Stimulated activated CD4-positive, alpha-beta T cell treated with anti-CD3 and anti-CD28 coated beads, Interleukin-2, amount 100 ng/mL, for 4 hours (primary cell): ENCODE data around the gene PREX1.

Experiments
- DNase-seq: peaks from one replicate; pipeline ENCODE4 v3.0.0-alpha.2; 2020; ENCODE audit warnings: low read depth

PREX1 gene

DNA sequence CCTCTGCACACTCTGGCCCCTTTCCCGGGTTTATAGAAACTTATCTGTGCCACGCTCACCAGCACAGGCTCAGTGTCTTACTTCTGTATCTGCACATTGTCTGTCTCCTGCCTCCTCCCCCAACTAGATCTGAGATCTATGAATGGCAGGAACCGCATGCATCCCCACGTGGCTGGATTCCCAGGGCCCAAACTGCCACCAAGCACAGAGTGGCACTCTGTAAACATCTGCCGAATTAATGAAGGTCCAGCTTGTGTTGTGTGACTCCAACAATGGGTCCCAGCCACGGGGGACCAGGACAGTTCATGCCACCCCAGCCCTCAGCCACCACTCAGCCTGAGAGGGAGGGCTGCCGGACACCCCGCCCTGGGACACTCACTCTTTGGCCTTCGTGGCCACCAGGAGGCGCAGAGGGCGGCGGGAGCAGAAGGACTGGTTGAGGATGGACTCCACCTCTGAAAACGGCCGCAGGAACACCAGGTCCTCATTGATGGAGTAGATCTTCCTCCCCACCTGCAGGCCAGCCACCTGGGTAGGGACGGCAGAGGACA lies 171.1 kb downstream of the PREX1 start:
- no peak for DNase-seq

DNA sequence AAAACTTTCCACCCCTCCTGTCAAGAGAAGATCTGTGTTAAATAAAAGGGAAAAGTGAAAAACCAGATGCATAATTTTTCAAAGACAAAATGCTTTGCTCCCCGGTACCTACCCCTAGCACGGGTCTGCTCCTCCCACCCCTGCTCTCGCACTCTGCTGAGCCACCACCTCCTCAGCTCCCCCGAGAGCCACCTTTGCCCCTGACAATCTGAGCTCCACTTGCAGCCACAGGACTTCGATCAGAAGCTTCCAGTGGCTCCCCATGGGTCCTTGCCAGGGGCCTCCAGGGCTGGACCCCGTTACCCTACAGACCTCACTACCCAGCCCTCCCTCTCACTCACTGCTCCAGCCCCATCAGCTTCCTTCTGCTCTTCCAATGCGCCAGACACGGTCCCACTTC lies 171.7 kb downstream of the PREX1 start:
- no peak for DNase-seq

DNA sequence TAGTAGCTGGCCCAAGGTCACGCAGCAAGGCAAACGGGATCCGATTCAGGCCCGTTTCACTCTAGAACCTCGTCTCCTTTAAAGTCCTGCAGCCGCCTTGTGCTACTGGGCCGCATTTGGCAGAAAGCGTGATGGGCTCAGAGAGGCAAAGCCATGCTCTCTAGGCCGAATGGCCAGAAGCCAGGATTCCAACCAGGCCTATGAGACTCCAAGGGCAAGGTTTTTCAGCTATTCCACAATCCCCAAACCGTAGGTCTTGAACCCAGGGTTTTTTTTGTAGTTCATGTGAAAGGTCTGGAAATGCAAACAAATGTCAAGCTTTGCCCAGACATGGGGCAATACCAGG lies 174.1 kb downstream of the PREX1 start:
- no peak for DNase-seq

DNA sequence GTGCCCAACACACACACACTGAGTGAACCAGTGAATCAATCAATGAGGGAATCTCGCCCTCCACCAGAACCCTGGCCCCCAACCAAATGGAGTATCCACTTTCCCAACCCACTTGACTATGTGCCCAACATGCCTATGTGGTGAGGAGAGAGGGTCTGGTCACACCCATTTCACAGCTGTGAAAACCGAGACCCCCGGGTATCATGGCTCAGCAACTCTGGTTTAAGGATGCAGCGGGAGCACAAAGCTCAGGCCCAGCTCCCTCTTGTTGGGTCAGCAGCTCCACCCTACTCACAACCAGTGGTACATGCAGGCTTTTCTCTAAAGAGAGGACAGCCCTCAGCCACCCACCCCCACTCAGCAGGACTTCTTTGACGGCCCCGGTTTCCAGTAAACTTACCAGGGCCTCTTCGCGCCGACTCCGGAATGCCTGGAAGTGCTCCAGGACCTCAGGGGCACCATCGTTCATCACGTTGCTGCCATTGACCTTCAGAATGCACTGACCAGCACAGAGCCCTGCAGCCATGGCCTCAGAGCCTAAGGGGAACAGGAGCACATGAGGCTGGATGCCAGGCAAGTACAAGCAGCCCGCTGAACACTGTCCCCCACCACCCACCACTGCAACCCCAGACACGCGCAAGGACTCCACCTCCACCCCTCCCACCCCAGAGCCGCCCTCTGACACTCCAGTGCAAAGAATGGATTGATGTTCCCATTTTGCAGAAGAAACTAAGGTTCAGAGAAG lies 174.7 kb downstream of the PREX1 start:
- DNase-seq, result no peak

DNA sequence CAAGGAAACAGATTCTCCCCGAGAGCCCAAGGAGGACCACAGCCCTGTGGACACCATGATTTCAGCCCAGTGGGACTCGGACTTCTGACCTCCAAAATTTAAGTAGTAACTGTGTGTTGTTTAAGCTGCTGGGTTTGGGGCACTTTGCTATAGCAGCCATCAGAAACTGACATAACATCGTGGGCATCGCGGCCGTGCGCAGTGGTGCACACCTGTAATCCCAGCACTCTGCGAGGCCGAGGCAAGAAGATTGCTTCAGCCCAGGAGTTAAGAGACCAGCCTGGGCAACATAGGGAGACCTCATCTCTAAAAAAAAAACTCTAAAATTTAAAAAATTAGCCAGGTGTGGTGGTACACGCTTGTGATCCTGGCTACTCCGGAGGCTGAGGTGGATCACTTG lies 175.8 kb downstream of the PREX1 start:
- DNase-seq, result no peak

DNA sequence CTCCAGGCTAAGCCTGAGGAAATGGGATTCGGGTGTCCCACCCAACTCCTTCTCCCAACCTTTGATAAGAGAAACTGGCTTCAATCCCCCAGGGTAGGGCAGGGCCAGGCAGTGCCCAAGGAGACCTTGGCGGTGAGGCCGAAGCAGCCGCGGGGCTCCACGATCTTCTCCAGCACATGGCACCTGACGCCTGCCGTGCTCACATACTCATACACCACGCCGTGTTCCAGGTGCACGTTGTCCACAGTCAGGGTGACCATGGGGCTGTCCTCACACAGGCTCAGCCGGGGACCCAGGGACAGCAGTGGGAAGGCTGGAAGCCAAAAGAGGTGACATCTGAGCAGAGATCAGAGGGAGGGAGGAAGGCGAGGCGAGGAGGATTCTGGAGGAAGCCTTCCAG lies 176.5 kb downstream of the PREX1 start:
- no peak for DNase-seq

DNA sequence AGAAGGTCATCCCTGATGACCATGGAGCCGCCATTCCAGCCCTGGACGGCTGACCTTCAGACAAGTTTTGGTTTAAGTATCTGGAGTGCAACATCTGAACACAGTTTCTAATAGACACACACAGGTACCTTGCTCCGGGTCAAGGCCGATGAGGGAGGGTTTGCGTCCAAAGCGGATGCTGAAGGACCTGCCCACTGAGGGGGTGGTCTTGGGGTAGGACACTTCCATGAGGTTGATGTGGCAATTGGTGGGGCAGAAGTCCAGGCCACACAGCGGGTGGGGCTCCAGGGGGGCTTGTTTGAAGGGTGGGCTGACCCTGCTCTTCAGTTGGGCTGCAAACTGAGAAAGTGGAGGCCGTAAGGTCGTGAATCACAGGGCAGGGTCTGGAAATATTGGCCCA lies 177.9 kb downstream of the PREX1 start:
- DNase-seq, result no peak

DNA sequence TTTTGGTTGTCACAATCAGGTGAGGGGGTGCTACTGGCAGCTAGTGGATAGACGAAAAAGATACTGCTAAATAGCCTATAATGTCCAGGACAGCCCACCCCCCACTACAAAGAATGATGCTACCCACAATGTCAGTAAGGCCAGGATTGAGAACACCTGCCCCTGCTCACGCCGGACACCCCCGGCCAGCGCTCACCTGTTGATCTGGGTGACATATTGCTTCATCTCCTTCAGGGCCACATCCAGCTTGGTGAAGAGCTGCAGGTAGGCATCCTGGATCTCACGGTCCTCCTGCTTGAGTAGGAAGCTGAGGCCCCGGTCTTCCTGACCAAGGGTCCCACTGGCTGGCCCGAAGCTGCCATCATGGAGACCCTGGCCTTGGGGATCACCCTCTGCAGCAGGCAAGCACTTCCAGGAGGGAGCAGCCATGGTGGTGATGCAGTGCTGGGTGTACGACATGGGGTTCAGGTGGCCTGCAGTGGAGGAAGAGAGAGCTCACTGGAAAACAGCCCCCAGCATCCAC lies 178.6 kb downstream of the PREX1 start:
- no peak for DNase-seq

DNA sequence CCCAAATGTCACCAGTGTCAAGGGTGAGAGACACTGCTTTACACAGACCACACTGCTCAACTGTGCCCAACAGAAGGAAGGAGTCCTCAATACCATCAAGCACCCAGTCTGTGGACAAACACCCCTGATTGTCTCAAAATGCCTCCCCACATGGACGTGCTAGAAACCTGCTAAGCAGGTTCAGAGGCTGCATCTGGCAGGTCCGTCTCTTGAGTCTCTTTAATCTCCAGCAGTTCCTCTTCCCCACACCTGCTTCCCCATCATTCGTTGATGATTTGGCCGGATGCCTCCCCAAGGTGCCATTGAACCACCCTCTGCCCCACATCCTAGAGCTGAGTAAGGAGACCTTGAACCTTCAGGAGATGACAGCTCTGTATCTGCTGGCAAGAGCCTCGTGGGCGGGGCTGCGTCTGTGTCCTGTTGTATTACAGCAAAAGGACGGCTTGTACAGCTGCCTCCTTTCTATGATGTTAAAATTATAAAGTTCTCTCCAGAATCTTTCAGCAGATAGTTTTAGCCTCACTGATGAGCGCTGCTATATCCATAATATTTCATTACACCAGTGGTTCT lies 179.2 kb downstream of the PREX1 start:
- no peak for DNase-seq

DNA sequence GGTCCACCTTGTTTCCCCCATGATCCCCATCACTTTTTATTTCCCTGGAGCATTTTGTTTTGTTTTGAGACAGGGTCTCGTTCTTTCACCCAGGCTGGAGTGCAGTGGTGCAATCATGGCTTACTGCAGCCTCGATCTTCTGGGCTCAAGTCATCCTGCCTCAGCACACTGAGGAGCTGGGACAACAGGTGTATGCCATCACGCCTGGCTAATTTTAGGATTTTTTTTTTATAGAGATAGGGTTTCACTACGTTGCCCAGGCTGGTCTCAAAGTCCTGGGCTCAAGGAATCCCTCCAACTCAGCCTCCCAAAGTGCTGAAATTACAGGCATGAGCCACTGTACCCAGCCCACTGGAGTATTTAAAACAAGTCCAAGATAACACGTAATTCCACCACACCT lies 179.9 kb downstream of the PREX1 start:
- DNase-seq, result no peak

DNA sequence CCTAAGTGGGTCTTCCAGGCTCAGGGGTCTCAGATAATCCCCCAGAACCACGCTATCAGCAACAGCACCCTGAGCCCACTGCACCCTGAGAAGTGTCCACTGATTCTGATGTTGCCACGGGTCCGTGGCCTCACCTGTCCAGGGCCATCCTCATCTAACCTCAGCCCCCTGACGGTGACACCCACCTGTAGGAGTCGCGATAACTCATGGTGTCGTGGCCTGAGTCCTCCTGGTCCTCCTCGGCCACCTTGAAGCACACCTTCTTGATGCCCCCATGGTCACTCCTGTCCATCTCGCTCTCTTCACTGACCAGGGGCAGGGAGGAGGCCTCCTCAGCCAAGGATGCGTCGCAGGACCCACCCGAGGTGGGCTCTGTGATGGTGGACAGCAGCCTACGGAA lies 182.1 kb downstream of the PREX1 start:
- DNase-seq, result no peak

DNA sequence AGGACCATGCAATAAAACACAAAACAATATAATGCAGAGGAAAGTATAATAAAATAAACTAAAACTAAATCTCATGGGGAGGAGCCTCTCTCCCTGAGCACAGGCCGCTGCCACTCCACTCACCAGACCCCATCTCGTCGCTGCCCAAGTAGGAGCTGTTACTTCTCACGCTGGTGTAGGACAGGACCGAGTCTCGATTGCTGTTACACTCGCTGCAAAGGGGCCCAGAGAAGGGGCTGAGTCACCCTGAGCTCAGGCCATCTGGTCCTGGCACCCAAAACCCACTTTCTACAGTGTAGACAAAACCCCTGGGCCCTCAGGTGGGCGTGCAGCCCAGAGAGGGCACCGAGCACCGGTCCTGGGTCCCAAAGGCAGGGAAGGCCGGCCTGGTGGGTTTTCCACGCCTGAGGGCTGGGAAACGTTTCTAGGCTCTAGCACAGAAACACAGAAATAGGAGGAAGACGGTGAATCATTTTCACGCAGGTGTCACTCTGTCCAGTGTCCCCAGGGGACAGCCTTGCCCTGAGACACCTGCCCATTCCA lies 183.4 kb downstream of the PREX1 start:
- DNase-seq, result no peak

DNA sequence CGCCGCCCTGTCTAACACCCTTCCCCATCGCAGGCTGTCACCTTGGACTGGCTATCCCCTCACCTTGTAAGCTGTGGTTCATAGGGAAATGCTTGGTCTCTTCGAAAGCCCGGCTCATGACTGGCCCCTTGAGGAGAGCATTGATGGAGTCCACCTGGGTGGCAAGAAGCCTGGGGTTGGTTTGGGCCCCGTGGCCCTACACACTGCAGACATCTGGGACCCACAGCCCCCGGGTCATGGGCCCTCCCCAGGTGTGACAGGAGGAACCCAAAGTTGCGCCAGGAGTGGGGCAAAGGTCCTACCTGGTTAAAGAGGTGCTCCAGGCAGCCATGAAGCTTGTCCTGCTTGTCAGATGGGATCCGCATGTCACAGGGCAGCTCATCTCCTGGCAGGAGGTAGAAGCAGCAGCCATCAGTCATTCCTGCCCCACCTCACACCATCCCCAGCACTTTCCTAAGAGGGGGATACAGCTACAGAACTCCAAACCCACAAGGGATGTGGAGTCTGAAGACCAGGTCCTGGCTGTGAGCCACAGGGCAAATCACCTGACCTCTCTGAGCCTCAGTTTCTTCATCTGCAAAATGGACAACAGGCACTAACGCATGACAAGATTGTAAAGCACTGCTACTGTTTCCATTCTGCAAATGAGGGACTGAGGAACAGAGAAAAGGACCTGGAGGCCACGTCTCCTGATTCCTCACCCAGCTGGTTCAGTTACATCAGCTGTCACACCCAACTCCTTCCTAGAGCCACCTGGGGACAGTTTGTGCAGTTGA lies 185.5 kb downstream of the PREX1 start:
- DNase-seq, result no peak

DNA sequence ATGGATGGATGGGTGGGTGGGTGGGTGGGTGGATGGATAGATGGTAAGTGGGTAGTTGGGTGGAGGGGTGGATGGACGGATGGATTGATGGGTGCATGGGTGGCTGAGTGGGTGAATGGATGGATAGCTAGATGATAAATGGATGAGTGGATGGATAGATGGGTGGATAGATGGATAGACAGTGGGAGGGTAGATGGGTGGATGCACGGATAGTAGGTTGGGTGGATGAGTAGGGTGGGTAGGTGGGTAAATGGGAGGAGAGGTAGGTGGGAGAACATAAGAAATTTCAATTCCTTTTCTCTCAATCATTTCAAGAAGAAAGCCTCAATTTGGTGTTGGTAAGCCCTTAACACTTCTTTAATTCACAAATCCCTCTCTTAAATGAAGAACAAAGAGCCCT lies 186.9 kb downstream of the PREX1 start:
- DNase-seq, result no peak

DNA sequence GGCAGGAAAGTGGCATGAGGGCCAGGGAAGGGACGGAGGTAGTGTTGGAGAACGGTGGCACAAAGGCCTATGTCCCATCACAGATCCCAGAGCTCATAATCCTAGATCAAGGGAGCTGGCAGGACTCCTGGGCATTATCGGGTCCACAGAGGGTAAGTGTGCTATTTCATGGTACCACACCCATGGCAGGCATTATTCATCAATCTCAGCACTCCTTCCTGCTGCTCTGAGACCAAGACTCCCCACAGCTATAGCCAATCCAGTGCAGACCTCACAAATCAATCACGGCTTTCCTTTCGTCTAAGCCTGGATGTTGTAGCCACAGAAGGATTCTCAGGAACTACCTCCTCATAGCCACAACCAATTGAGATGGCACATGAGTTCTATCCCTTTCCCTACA lies 187.9 kb downstream of the PREX1 start:
- no peak for DNase-seq

DNA sequence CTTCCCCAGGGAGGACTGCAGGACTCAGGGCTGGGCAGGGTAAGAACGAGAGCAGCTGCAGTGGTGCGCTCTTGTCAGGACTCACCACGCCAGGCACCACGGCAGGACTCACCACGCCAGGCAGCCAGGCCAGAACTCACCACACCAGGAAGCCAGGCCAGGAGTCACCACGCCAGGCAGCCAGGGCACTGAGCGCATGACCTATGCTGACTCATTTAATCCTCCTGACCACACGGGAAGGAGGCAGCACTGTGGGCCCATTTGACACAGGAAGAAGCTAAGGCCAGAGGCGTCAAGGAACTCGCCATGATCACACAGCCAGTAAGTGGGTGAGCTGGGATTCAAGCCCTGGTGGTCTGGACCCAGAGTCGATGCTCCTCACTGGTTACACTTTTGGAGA lies 189.3 kb downstream of the PREX1 start:
- DNase-seq, result no peak

DNA sequence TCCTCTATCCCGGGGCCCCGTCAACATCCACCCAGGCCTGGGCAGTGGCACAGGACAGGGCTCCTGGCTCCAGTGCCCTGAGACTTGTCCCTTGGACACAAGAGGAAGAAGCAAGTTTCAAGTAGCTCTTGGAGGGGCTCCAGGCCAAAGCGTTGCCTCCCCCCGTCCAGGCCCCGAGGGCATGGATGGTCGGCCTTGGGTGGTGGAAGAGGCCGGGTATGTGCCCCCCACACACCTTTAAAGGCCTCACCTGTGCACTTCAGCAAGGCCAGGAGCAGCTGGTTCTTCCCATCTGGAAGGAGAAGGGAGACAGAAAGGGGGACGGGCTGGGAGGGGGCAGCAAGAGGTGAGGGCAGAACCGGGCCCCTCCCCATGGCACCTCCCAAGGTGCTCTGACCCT lies 190.3 kb downstream of the PREX1 start:
- DNase-seq, result no peak

DNA sequence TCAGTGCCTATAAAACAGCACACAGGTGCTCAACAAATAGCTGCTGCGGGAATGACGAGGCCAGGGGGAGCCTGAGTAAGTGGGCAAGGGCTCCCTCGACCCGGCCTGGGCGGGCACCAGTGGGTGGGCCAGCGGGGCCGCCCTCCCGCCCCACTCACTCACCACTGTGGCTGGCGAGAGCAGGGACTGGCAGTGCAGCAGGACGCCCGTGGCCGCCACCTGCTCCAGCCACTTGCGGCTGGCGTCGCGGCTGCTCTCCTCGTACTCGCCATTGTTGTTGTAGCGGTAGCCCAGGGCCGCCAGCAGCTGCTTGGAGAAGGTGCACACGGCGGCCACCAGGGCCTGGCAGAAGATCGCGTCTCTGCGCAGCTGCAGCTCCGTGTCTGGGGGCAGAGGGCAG lies 191.5 kb downstream of the PREX1 start:
- no peak for DNase-seq

DNA sequence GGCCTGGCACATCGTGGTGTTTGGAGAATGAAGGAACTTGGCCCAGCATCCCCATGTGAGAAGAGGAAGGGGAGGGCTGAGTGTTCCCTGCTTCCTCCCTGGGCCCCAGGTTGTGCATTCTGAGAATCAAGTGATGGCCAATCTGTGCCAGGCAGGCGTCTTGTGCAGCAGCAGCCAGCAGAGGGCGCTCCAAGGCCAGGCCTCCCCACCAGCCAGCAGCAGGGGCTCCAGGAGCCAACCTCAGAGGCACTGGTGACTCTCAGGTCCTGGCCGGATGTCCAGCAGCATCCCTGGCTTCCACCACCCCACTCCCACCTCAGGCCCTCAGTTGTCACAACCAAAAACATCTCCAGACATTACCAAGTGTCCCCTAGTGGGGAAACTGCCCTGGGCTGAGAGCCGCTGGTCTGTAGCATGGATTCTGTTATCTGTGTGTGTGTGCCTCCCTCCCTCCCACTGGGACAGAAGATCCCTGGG lies 192.0 kb downstream of the PREX1 start:
- peak; percentile 26 for DNase-seq

DNA sequence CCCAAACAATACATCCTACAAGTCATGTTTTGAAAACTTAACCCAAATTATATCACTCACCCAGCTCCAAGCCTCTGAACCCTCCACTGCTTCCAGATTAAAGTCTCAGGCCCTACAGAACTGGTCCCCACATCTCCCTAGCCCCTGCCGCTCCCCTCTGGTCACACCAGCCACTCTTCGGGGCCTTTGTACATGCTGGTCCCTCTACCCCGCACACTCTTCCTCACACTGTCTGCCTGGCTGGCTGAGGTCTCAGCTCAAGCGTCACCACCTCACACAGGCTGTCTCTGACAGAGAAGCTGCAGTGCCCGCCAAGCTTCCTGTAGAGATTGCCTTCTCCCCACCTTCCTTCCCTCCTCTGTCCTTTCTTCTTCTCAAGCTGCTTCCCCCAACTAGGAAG lies 192.4 kb downstream of the PREX1 start:
- no peak for DNase-seq

DNA sequence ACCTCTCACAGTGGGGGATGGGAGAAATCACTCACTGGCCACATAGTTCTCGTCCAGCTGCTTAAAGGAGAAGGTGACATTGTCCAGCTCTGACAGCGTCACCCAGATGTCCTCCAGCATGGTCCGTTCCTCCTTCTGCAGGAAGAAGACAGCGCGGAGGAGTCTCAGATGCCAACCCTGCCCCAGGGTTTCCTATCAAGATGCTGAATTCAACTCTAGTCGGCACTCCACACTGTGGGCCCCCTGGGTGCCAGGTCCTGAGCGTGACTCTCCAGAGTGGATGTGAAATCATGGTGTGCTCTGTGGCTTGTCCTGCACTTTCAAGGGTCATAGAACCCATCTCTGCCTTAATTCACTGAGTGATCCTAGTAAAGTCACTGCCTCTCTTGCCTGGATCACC lies 193.2 kb downstream of the PREX1 start:
- no peak for DNase-seq

DNA sequence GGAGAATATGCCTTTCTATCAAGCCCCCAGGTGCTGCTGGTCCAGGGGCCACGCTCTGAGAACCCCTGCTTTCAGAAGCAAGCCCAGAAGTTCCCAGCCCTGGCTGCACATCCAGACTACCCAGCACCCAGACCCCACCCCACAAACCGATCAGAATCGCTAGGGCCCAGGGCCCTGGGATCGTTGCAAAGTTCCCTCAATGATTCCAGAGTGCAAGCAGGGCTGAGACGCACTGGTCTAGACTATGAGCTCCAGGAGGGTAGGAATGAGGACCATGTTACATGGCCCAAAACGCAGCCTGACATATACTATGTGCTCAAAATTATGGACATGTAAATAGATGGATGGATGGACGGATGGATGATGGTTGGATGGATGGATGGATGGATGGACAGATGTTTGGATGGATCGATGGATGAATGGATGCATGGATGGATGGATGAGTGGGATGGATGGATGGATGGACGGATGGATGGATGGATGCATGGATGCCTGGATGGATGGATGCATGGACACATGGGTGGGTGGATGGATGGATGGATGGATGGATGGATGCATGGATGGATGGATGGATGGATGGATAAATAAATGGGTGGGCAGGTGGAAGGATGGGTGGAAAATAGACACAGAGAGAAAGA lies 194.1 kb downstream of the PREX1 start:
- no peak for DNase-seq
